H1 (cell line): ENCODE data around the gene ARHGEF2. TPM values are rescaled to one million over a fixed set of nuclear protein-coding genes. Genes with fewer than 3 reads are reported as not detected.

Source experiments
- CTCF ChIA-PET: fragments of 300-600 bp; sonication (Branson Sonifier 250); formaldehyde crosslinking; loops from one replicate; lab custom pipeline; 2021; ENCODE audit not compliant: partially characterized antibody; lab: Charles Lee
- POLR2A ChIA-PET: fragments of 300-600 bp; sonication (Branson Sonifier 250); formaldehyde crosslinking; loops from one replicate; lab custom pipeline; 2021; ENCODE audit warnings: inconsistent platforms; ENCODE audit not compliant: partially characterized antibody; lab: Charles Lee
- DNase-seq, 2 experiments: peaks; one replicate each; pipeline versions ENCODE4 v3.0.0 to v3.0.0-alpha.2; 2010 to 2022; ENCODE audit warnings: low spot score in 2 of 2, low read depth in 1 of 2, mixed read lengths in 1 of 2
- FAIRE-seq: peaks from 2 replicates; lab custom pipeline; 2011; peaks lifted over from hg19 to GRCh38; lab: Jason Lieb, UNC
- H2AFZ ChIP-seq: 2 replicates; pipeline ENCODE4 v1.8.1; 2012; ENCODE audit warnings: low read length, inconsistent platforms
- H2AK5ac ChIP-seq: 2 replicates; pipeline ENCODE4 v1.6.1; 2013; ENCODE audit warnings: low read depth, low read length
- H2BK120ac ChIP-seq: replicated peaks from 2 replicates; pipeline ENCODE3; 2013; ENCODE audit warnings: low read depth, low read length, inconsistent platforms
- H2BK12ac ChIP-seq: 2 replicates; pipeline ENCODE4 v1.6.1; 2013; ENCODE audit warnings: low read depth, low read length
- H2BK15ac ChIP-seq: 2 replicates; pipeline ENCODE4 v1.6.1; 2013; ENCODE audit warnings: low read length
- H2BK20ac ChIP-seq: 2 replicates; pipeline ENCODE4 v1.6.1; 2013; ENCODE audit warnings: low read length
- H2BK5ac ChIP-seq: 2 replicates; pipeline ENCODE4 v1.6.1; 2013; ENCODE audit warnings: low read depth, low read length
- H3K14ac ChIP-seq: 2 replicates; pipeline ENCODE4 v1.6.1; 2013; ENCODE audit warnings: inconsistent platforms; ENCODE audit not compliant: insufficient read length
- H3K18ac ChIP-seq: 2 replicates; pipeline ENCODE4 v1.6.1; 2013; ENCODE audit warnings: low read length; ENCODE audit errors: extremely low read depth
- H3K23ac ChIP-seq: 2 replicates; pipeline ENCODE4 v1.6.1; 2013; ENCODE audit warnings: inconsistent platforms; ENCODE audit not compliant: insufficient read length
- H3K23me2 ChIP-seq: 2 replicates; pipeline ENCODE4 v1.6.1; 2013; ENCODE audit warnings: low read depth, low read length
- H3K27ac ChIP-seq: 2 replicates; pipeline ENCODE4 v1.6.1; 2011; ENCODE audit warnings: low read depth, low read length, inconsistent platforms
- H3K27me3 ChIP-seq, 4 experiments: replicated peaks in 1 of 4; 1 replicate in 1 of 4; 2 replicates in 3 of 4; pipeline versions ENCODE4 v1.6.1 to v1.8.1; 2011 to 2013; ENCODE audit warnings: low read length in 3 of 4, mild to moderate bottlenecking in 3 of 4, inconsistent platforms in 2 of 4, mixed read lengths in 2 of 4, moderate library complexity in 1 of 4; ENCODE audit not compliant: control insufficient read depth in 3 of 4, insufficient read depth in 3 of 4; ENCODE audit errors: extremely low read depth in 1 of 4
- H3K36me3 ChIP-seq, 4 experiments: 2 replicates each; pipeline versions ENCODE4 v1.6.1 to v1.8.1; 2011 to 2013; ENCODE audit warnings: mild to moderate bottlenecking in 4 of 4, low read length in 3 of 4, moderate library complexity in 2 of 4, control low read depth in 1 of 4, inconsistent platforms in 1 of 4; ENCODE audit not compliant: insufficient read depth in 4 of 4, control insufficient read depth in 2 of 4
- H3K4ac ChIP-seq: replicated peaks from 2 replicates; pipeline ENCODE3; 2013; ENCODE audit warnings: low read length, low read depth, mixed read lengths, inconsistent platforms; ENCODE audit not compliant: insufficient read length
- H3K4me1 ChIP-seq, 4 experiments: replicated peaks in 1 of 4; 1 replicate in 1 of 4; 2 replicates in 3 of 4; pipeline versions ENCODE4 v1.6.1 to v1.8.1; 2011 to 2013; ENCODE audit warnings: low read length in 3 of 4, inconsistent platforms in 2 of 4, mixed read lengths in 1 of 4; ENCODE audit not compliant: insufficient read depth in 4 of 4, control insufficient read depth in 3 of 4
- H3K4me2 ChIP-seq, 2 experiments: 2 replicates each; pipeline versions ENCODE4 v1.6.1 to v1.8.1; 2011 to 2013; ENCODE audit warnings: low read depth in 2 of 2, low read length in 2 of 2, control low read depth in 1 of 2, inconsistent platforms in 1 of 2, mild to moderate bottlenecking in 1 of 2; ENCODE audit not compliant: insufficient read depth in 1 of 2
- H3K4me3 ChIP-seq, 4 experiments: fragments of 200-600, 300-600 bp in 1 of 4; sonication (generic), shearing (Covaris generic), sonication (Bioruptor Twin) in 1 of 4; 2 replicates each; pipeline versions ENCODE4 v1.5.1 to v1.8.1; 2011 to 2016; ENCODE audit warnings: low read length in 4 of 4, low read depth in 3 of 4, control low read depth in 2 of 4, inconsistent platforms in 2 of 4, mild to moderate bottlenecking in 2 of 4, mixed read lengths in 1 of 4, moderate library complexity in 1 of 4; ENCODE audit not compliant: insufficient read depth in 2 of 4; ENCODE audit errors: extremely low read depth in 1 of 4
- H3K56ac ChIP-seq: replicated peaks from 2 replicates; pipeline ENCODE3; 2013; ENCODE audit warnings: low read depth, mild to moderate bottlenecking, mixed read lengths, low read length, inconsistent platforms; ENCODE audit not compliant: insufficient read length
- H3K79me1 ChIP-seq: 2 replicates; pipeline ENCODE4 v1.6.1; 2013; ENCODE audit warnings: low read depth, low read length, control low read depth
- H3K79me2 ChIP-seq, 2 experiments: 2 replicates each; pipeline versions ENCODE4 v1.6.1 to v1.8.1; 2012 to 2013; ENCODE audit warnings: low read length in 2 of 2, mild to moderate bottlenecking in 2 of 2, inconsistent platforms in 1 of 2; ENCODE audit not compliant: insufficient read depth in 2 of 2, control insufficient read depth in 1 of 2
- H3K9ac ChIP-seq, 4 experiments: replicated peaks in 1 of 4; 1 replicate in 1 of 4; 2 replicates in 3 of 4; pipeline versions ENCODE4 v1.6.1 to v1.8.1; 2011 to 2013; ENCODE audit warnings: low read depth in 3 of 4, low read length in 3 of 4, control low read depth in 2 of 4, mild to moderate bottlenecking in 2 of 4, moderate library complexity in 2 of 4, inconsistent platforms in 1 of 4; ENCODE audit errors: extremely low read depth in 1 of 4
- H3K9me3 ChIP-seq, 2 experiments: 2 replicates each; pipeline versions ENCODE4 v1.6.1 to v1.8.1; 2012 to 2013; ENCODE audit warnings: mild to moderate bottlenecking in 2 of 2, moderate library complexity in 2 of 2, control low read depth in 1 of 2, inconsistent platforms in 1 of 2, low read depth in 1 of 2, low read length in 1 of 2, mixed read lengths in 1 of 2; ENCODE audit not compliant: insufficient read depth in 2 of 2
- H4K20me1 ChIP-seq, 2 experiments: replicated peaks in 1 of 2; 2 replicates each; pipeline versions ENCODE3 to v1.8.1; 2011 to 2013; ENCODE audit warnings: inconsistent platforms in 2 of 2, low read length in 2 of 2, mild to moderate bottlenecking in 1 of 2; ENCODE audit not compliant: insufficient read depth in 2 of 2, control insufficient read depth in 1 of 2
- H4K5ac ChIP-seq: 2 replicates; pipeline ENCODE4 v1.6.1; 2013; ENCODE audit warnings: low read length, low read depth, mixed read lengths, inconsistent platforms; ENCODE audit not compliant: insufficient read length
- H4K8ac ChIP-seq: 2 replicates; pipeline ENCODE4 v1.8.0; 2013; ENCODE audit warnings: mild to moderate bottlenecking, moderate library complexity, low read length, inconsistent platforms; ENCODE audit not compliant: insufficient read depth; ENCODE audit errors: extremely low read depth
- H4K91ac ChIP-seq: replicated peaks from 2 replicates; pipeline ENCODE3; 2013; ENCODE audit warnings: low read length, mixed read lengths, inconsistent platforms; ENCODE audit not compliant: insufficient read length
- CTBP2 ChIP-seq: IDR thresholded peaks from 2 replicates; pipeline ENCODE4 v1.7.0; 2011; ENCODE audit warnings: borderline replicate concordance, mild to moderate bottlenecking, moderate library complexity, mixed read lengths, low read length; ENCODE audit not compliant: insufficient read depth, insufficient read length
- KDM1A ChIP-seq: fragments of 200-600, 300-600 bp; sonication (generic); IDR thresholded peaks from 2 replicates; pipeline ENCODE4 v1.7.1; 2016; ENCODE audit warnings: mild to moderate bottlenecking, low read length, borderline replicate concordance
- POLR2A ChIP-seq, 2 experiments: IDR thresholded peaks; 1 replicate in 1 of 2; 2 replicates in 1 of 2; pipeline ENCODE4 v1.6.1; 2011; ENCODE audit warnings: low read depth in 2 of 2, low read length in 2 of 2, mild to moderate bottlenecking in 2 of 2; ENCODE audit errors: control extremely low read depth in 1 of 2
- SP1 ChIP-seq: IDR thresholded peaks from 2 replicates; pipeline ENCODE4 v1.6.1; 2011; ENCODE audit warnings: low read depth, low read length
- TBP ChIP-seq: IDR thresholded peaks from 2 replicates; pipeline ENCODE4 v1.6.1; 2011; ENCODE audit warnings: low read depth, low read length, improper control_type of control experiment
- USF2 ChIP-seq: IDR thresholded peaks from 2 replicates; pipeline ENCODE4 v1.6.1; 2011; ENCODE audit warnings: low read length, improper control_type of control experiment
- WGBS, 2 experiments: shearing (Covaris generic) in 1 of 2; methylation state at CpG; one replicate each; pipeline versions ENCODE4 v1.1.6 to v1.1.7; 2013 to 2015; ENCODE audit warnings: low lambda C conversion rate in 2 of 2, mixed read lengths in 2 of 2, inconsistent platforms in 1 of 2, low coverage in 1 of 2, missing lambda C conversion rate in 1 of 2; ENCODE audit not compliant: insufficient replicate concordance in 2 of 2, insufficient coverage in 1 of 2, insufficient read length in 1 of 2; ENCODE audit errors: extremely low coverage in 1 of 2, missing lambda C conversion rate in 1 of 2; 5-methylcytosine and 5-hydroxymethylcytosine counted together
- polyA plus RNA-seq, 7 experiments: library from polyadenylated mRNA; depleted of rRNA in 3 of 7; stranded (reverse) in 5 of 7; unstranded in 2 of 7; fragments of >200 nt in 5 of 7; fragments of 200-250 nt in 2 of 7; gene quantifications; 1 replicate in 5 of 7; 2 replicates in 1 of 7; 4 replicates in 1 of 7; pipeline versions ENCODE4 v1.2.1 to v1.2.3, GENCODE V29; 2011 to 2013; ENCODE audit warnings: missing spikeins in 2 of 7, mixed read lengths in 2 of 7
- total RNA-seq: library from RNA; stranded (reverse); fragmentation: NEBNext Ultra II Directional; extraction: Animal tissue kit (Norgen Biotek cat#: 25700); gene quantifications from 2 replicates; pipeline ENCODE4 v1.2.1, GENCODE V29; 2021

The ARHGEF2 gene
- total and polyA plus RNA-seq, 2 of the 8 experiments (the other 6 are each of a cell fraction or from before 2014, with no cell fraction given) = 42.7 to 80.5 TPM

- ChIA-PET CTCF (interaction anchor here (0.7 to 3.1 kb wide), 7 partner anchors 10 to 909 kb away, joined by 3 to 8 read pairs (median 3); no protein-coding TSS in a partner anchor), POLR2A (interaction anchor here (1.0 to 1.5 kb wide), 7 partner anchors 8 to 33 kb away, joined by 3 to 7 read pairs (median 5); no protein-coding TSS in a partner anchor)
These were observed 27.5 kb downstream of the ARHGEF2 start for GRCh38 chr1:155950829-155951228.

More at GRCh38 chr1:155950829-155951228, 27.5 kb downstream of the ARHGEF2 start:
- Histone ChIP-seq H4K20me1 (peaks cover 0 to 5% of the 10 kb centered on the region in 2 experiments), H3K27me3 (no peaks in the 10 kb centered on the region), H2BK15ac (no peak overlapping the region), H3K4ac (no peak overlapping the region), H2BK120ac (no peak overlapping the region), H3K4me1 (peaks cover 0 to 8% (median 2%) of the 10 kb centered on the region in 4 experiments; a peak in 3 of 7 replicates), H3K14ac (no peak overlapping the region), H2BK20ac (no peak overlapping the region), H4K91ac (no peak overlapping the region), H3K4me3 (no peak overlapping the region), H2BK12ac (no peak overlapping the region), H3K4me2 (no peak overlapping the region), H3K9me3 (no peaks in the 10 kb centered on the region), H3K56ac (no peak overlapping the region), H2AFZ (no peak overlapping the region), H3K23me2 (no peaks in the 10 kb centered on the region), H3K79me1 (no peaks in the 10 kb centered on the region), H4K5ac (no peak overlapping the region), H4K8ac (no peak overlapping the region), H3K36me3 (peaks cover 34 to 89% (median 64%) of the 10 kb centered on the region in 4 experiments), H3K23ac (no peak overlapping the region), H2AK5ac (no peak overlapping the region), H3K9ac (no peak overlapping the region), H3K79me2 (no peaks in the 10 kb centered on the region), H2BK5ac (no peak overlapping the region), H3K18ac (no peak overlapping the region), H3K27ac (no peak overlapping the region)
- no peak for FAIRE-seq
- no peak for TF ChIP-seq SP1
- no peak for TF ChIP-seq CTBP2
- no peak for TF ChIP-seq USF2
- 0 out of 3 replicates have a peak, but pooled peaks of 1 of the 2 experiments have one; percentile 11 for TF ChIP-seq POLR2A (IDR thresholded peaks at IDR 0.05; ENCODE audit: control extremely low read depth in 1 of 2, low read depth in 2 of 2, low read length in 2 of 2)
- TF ChIP-seq TBP = no peak
- TF ChIP-seq KDM1A = no peak
- 93% methylated on average over 26 of the region's 27 CpGs; no CpG with 5 or more reads in 1 of the 2 experiments for WGBS, 2 experiments
- DNase-seq = no peak
